GM19351 (cell line): Measurements from ENCODE around the gene UMODL1.

ENCODE experiments used
- ATAC-seq: cut with Tn5 transposase; IDR thresholded peaks from one replicate; pipeline ENCODE4 v1.9.1; 2021; ENCODE audit warnings: mild to moderate bottlenecking, moderate library complexity; ENCODE audit not compliant: unreplicated experiment

The UMODL1 gene

DNA sequence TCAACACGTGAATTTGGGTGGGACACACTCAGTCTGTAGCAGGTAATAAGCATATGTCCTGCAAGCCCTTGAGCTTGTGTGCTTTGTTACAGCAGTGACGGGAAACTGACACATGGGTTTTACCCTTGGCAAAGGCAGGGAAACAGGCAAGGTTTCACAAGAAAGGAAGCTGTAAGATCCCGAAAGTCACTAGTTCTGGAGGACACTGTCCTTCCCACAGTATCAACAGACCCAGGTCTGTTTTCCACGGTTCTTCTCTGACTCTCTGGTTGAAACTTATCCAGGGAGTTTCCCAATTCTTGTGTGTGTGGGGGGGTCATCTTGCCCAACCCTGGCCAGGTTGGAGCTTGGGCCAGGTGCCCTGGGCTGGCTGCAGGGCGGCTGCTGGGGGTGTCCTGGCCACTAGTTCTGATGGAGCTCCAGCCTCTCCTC, 31.6 kb upstream of the UMODL1 start:
- no peak for ATAC-seq

DNA sequence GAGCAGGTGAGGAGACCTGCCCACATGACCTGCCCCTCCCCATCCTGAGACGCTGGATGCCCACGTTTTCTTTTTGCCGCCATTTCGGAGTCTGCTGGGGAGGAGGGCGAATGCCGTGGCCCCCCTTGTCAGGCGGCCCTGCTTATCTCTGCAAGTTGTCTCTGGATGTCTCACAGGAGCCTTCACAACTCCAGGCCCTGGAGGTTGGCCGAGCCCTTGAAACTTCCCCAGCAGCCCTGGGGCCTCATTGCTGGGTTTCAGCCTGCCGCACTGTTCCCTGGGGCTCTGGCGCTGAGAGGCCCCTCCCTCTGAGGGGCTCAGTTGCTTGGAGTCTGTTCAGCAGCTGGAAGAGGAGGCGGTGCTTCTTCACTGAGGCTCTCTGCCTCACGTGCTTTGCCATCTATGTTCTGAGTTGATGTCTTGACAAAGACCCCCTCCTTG, 31.2 kb upstream of the UMODL1 start:
- no peak for ATAC-seq

DNA sequence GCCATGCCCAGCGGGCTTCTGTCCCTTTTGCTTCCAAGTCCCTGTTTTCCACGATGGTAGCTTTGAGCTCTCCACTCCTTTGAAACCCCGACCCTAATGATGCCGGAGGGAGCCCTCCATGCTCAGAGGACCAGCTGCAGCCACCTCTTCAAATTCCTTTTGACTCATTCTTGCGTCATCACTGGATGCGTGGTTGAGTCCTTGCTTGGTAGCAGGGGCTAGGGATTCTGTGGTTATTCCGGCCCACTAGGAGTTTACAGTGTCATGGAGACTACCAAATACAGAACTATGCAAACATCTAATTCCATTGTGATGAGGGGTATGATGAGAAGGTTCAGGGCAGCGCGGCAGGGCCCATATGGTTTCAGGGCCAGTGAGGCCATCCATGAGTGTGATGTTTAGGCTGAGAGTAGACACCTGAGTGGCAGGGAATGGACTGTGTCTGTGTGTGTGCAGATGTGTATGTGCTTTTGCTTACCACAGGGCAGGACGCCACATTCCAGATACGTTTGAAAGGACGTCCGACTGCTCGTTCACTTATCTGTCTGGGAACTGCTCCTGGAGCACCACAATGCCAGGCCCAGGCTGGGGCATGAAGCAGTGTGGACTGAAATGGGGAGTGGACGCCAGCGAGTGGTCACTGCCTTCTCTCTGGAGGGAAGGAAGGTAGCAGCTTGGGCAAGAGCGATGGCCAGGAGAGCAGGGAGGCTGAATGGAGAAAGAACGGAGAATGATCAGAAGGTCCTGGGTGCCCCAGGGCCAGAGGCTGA, 30.5 kb upstream of the UMODL1 start:
- ATAC-seq = no peak

DNA sequence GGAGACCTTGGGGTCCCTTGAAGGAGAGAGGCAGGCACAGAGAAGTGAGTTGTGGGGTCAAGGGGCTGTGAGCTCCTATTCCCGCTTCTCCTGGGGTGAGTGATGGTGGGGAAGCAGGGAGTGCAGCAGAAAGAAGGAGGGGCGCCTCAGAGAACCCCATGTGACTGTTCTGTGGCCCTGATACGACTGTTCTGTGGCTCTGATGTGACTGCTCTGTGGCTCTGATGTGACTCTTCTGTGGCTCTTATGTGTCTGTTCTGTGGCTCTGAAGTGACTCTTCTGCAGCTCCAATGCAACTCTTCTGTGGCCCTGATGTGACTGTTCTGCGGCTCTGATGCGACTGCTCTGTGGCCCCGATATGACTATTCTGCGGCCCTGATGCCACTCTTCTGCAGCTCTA, 29.9 kb upstream of the UMODL1 start:
- no peak for ATAC-seq

GRCh38 chr21:42041711-42042110, 29.4 kb upstream of the UMODL1 start:
- ATAC-seq = no peak

DNA sequence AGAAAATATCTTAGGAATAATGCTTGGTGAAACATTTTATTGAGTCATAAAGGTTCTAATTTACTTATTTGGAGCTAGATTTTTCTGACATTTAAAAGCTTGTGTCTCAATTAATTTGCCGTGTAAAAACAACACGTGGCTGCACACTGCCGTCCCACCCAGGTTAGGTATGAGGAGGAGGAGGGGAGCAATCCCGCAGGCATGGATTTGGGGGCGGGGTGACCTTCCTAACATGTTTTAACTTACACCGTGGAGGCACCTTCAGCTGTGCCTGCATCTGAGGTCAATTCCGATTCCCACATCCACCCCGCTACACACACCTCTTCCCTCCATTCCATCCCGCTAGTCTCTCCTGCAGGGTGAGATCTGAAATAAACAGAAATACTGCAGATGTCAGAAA, 28.5 kb upstream of the UMODL1 start:
- no peak for ATAC-seq

GRCh38 chr21:42043201-42043895, 27.8 kb upstream of the UMODL1 start:
- no peak for ATAC-seq

- ATAC-seq = no peak
These were observed 27.2 kb upstream of the UMODL1 start for GRCh38 chr21:42043961-42044360.

DNA sequence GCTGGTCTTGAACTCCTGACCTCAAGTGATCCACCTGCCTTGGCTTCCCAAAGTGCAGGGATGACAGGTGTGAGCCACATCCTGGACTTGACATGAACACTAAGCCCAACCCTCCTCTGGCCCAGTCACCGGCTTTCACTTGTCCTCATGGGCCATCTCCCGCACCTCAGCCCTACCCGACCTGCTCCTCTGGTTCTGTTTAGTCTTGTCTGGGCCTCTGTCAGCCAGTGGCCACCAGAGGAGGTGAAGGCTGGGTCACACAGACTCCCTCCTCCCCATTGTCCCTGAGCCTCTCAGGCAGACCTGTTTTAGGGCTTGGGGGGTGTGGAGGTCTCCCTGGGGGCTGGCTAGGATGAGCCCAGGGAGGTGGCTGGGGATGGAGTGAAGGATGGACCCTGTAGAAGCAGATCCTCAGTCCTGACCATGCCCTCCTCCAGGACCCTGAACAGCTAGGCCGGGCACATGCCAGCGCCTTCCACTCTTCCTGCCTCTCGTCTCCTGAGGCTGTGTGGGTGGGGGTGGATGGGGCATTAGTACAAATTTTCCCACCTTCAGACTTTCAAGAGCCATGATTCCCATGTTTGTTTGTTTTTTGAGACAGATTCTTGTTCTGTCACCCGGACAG, 26.1 kb upstream of the UMODL1 start:
- ATAC-seq = no peak

- no peak for ATAC-seq
These were observed 23.1 kb upstream of the UMODL1 start for GRCh38 chr21:42047821-42048613.

DNA sequence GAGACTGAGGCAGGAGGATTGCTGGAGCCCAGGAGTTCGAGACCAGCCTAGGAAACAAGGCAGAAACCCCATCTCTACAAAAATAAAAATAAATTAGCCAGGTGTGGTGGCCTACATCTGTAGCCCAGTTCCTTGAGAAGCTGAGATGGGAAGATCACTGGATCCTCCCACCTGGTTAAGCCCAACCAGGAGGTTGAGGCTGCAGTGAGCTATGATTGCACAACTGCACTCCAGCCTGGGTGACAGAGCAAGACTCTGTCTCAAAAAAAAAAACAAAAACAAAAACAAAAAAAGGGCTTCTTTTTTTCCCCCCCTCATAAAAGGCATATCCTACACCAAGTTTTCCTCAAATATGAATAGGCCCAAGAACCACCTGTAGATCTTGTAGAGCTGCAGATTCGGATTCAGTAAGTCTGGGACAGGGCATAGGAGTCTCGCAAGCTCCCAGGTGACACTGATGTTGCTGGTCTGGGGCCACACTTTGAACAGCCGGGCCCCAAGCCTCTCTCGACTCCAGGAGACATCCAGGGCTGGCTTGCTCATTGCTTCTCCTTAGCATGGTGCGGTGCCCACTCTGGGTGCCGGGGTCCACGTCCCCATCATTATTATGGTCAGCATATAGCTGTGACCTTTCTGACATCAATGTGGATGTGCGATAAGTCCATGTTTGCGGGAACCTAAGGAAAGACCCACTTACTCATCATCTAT, 22.1 kb upstream of the UMODL1 start:
- ATAC-seq = no peak

GRCh38 chr21:42049578-42050430, 21.3 kb upstream of the UMODL1 start:
- no peak for ATAC-seq

DNA sequence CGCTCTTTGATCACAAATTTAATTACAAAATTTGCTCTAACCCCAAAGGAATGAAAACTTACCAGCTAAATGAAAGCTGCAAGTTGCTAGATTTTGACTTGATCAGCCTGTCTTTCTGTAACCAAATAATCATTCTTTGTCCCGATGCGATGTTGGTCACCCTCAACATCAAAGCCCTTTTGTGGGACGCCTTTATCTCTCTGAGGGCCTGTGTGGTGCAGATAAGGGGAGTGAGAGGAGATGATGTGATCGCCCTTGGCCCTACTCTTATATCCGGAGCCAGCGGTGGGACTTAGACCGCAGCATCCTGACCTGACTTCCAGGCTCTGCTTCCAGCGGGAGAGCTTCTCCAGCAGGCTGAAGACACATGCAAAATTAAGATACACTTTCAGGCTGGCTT, 19.3 kb upstream of the UMODL1 start:
- ATAC-seq = no peak

DNA sequence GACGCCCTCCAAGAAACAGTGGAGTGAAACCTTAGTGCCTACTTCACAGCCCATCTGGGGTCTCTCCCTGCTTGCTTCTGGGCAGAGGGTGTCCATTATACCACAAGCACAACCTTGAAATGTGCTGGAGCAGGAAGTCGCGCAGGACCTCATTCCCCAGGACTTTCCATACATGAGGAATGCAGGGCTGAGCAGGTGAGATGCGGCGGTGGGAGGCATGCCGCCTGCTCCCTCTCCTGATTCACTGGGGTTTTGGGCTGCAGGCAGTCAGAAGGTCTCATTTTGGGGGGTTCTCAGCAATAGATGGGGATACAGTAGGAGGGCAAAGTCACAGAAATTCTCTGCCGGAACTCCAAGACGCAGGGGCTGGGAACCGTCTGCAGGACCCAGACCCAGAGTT, 15.7 kb upstream of the UMODL1 start:
- no peak for ATAC-seq

DNA sequence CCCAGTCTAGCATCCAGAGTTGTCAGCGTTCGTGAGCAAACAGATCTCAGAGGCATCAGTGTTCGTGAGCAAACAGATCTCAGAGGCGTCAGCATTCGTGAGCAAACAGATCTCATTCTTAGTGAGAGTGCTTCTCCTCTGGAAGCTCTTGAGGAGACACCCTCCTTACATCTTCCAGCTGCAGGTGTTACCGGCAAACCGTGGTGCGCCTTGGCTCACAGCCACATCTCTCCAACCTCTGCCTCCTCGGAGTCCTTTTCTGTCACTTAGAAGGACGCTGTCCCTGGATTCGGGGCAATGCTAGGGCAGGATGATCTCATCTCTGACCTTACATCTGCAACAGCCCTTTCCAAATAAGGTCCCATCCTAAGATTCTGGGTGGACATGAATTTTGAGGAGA, 14.6 kb upstream of the UMODL1 start:
- ATAC-seq = no peak

GRCh38 chr21:42056996-42057689, 14.0 kb upstream of the UMODL1 start:
- ATAC-seq = no peak

- ATAC-seq = no peak
These were observed 13.2 kb upstream of the UMODL1 start for GRCh38 chr21:42057851-42058437.

- ATAC-seq = no peak
These were observed 12.4 kb upstream of the UMODL1 start for GRCh38 chr21:42058631-42059111.

DNA sequence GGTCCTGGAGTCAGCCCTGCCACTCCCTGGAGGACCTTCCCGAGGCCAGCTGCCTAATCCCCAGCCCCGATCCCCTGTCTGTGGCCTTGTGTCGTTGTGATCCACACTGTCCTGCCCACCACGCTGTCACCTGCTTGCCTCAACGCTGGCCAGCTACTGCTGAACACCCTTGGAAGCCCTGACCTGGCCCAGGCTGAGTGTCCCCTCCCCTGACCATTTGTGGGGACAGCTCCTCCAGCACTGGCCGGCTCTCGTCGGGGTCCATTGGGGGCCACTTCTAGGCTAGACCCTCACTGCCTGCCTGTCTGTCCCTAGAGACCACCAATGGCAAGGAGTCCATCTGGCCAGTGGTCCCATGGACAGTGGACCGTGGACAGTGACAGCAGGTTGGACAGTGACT, 12.0 kb upstream of the UMODL1 start:
- ATAC-seq = no peak
